ENCODE results near the gene ATP1A4. TPM values are rescaled to one million over a fixed set of nuclear protein-coding genes. Genes with fewer than 3 reads are reported as not detected.

The ATP1A4 gene
- total RNA-seq, 1 donor from 2014 or later = not detected

GRCh38 chr1:160177231-160177630 lies 25.8 kb downstream of the ATP1A4 start:
- Mint-ChIP-seq H3K4me3 (ENCODE audit: unreplicated experiment) (no peak overlapping the region), H3K9me3 (ENCODE audit: unreplicated experiment) (no peaks in the 10 kb centered on the region), H3K27me3 (ENCODE audit: unreplicated experiment) (peaks cover 3% of the 10 kb centered on the region), H3K4me1 (ENCODE audit: low read depth, unreplicated experiment) (peaks cover under 1% of the 10 kb centered on the region), H3K27ac (ENCODE audit: unreplicated experiment) (no peak overlapping the region), H3K36me3 (ENCODE audit: unreplicated experiment) (peaks cover under 1% of the 10 kb centered on the region)
- TF ChIP-seq CTCF (IDR thresholded peaks at IDR 0.05; ENCODE audit: partially characterized antibody, unreplicated experiment) = no peak
- DNase-seq = no peak

- Mint-ChIP-seq H3K27ac (ENCODE audit: unreplicated experiment) (no peak overlapping the region), H3K4me3 (ENCODE audit: unreplicated experiment) (no peak overlapping the region), H3K4me1 (ENCODE audit: low read depth, unreplicated experiment) (no peaks in the 10 kb centered on the region), H3K27me3 (ENCODE audit: unreplicated experiment) (peaks cover 3% of the 10 kb centered on the region), H3K9me3 (ENCODE audit: unreplicated experiment) (no peaks in the 10 kb centered on the region), H3K36me3 (ENCODE audit: unreplicated experiment) (no peaks in the 10 kb centered on the region)
- DNase-seq = no peak
- no peak for TF ChIP-seq CTCF (IDR thresholded peaks at IDR 0.05; ENCODE audit: partially characterized antibody, unreplicated experiment)
Measured at GRCh38 chr1:160177667-160178066, 26.3 kb downstream of the ATP1A4 start.

DNA sequence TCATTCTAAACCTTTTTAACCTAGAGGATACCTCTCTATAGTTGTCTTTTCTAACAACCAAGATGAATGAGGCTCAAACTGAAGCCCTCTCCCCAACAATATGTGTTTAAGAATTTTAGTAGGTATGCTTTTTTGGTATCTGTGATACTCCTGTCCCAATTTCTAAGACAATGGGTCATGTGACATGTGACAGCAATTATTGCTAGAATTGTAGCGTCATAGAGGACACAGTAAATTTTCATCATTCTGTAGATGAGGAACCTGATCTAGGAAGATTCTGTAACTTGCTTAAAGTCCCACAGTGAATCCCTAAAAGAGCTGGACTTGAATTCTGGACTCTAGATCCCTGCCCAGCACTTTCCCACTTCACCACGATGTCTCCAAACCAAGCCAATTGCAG lies 27.3 kb downstream of the ATP1A4 start:
- no peaks in the 10 kb centered on the region for H3K4me1 Mint-ChIP-seq (ENCODE audit: low read depth, unreplicated experiment)
- no peak overlapping the region for H3K27ac Mint-ChIP-seq (ENCODE audit: unreplicated experiment)
- no peaks in the 10 kb centered on the region for H3K36me3 Mint-ChIP-seq (ENCODE audit: unreplicated experiment)
- DNase-seq = no peak
- TF ChIP-seq CTCF (IDR thresholded peaks at IDR 0.05; ENCODE audit: partially characterized antibody, unreplicated experiment) = no peak
- peaks cover 3% of the 10 kb centered on the region for H3K27me3 Mint-ChIP-seq (ENCODE audit: unreplicated experiment)
- no peaks in the 10 kb centered on the region for H3K9me3 Mint-ChIP-seq (ENCODE audit: unreplicated experiment)
- no peak overlapping the region for H3K4me3 Mint-ChIP-seq (ENCODE audit: unreplicated experiment)

GRCh38 chr1:160179336-160179735 lies 27.9 kb downstream of the ATP1A4 start:
- H3K27me3 Mint-ChIP-seq (ENCODE audit: unreplicated experiment) = peaks cover 3% of the 10 kb centered on the region
- no peak overlapping the region for H3K27ac Mint-ChIP-seq (ENCODE audit: unreplicated experiment)
- TF ChIP-seq CTCF (IDR thresholded peaks at IDR 0.05; ENCODE audit: partially characterized antibody, unreplicated experiment) = no peak
- H3K4me1 Mint-ChIP-seq (ENCODE audit: low read depth, unreplicated experiment) = no peaks in the 10 kb centered on the region
- no peak for DNase-seq
- no peak overlapping the region for H3K4me3 Mint-ChIP-seq (ENCODE audit: unreplicated experiment)
- no peaks in the 10 kb centered on the region for H3K9me3 Mint-ChIP-seq (ENCODE audit: unreplicated experiment)
- H3K36me3 Mint-ChIP-seq (ENCODE audit: unreplicated experiment) = no peaks in the 10 kb centered on the region

- TF ChIP-seq CTCF (IDR thresholded peaks at IDR 0.05; ENCODE audit: partially characterized antibody, unreplicated experiment) = no peak
Measured at GRCh38 chr1:160186246-160186645, 34.8 kb downstream of the ATP1A4 start.

More at GRCh38 chr1:160186246-160186645, 34.8 kb downstream of the ATP1A4 start:
- Mint-ChIP-seq H3K27me3 (ENCODE audit: unreplicated experiment) (peaks cover 8% of the 10 kb centered on the region), H3K4me3 (ENCODE audit: unreplicated experiment) (no peak overlapping the region), H3K4me1 (ENCODE audit: low read depth, unreplicated experiment) (no peaks in the 10 kb centered on the region), H3K36me3 (ENCODE audit: unreplicated experiment) (no peaks in the 10 kb centered on the region), H3K27ac (ENCODE audit: unreplicated experiment) (no peak overlapping the region), H3K9me3 (ENCODE audit: unreplicated experiment) (peaks cover 1% of the 10 kb centered on the region)
- no peak for DNase-seq
